Measurements from ENCODE around the gene ASNSD1.
A peak's percentile ranks its signal among the peaks of the same experiment; 100 is the strongest.
"Not testable (repeated sequence)": the region's sequence is repeated elsewhere in the genome, so short reads cannot be mapped to it uniquely, and the experiment has no call there.

Gene ASNSD1

GRCh38 chr2:189684811-189685210, 23.6 kb downstream of the ASNSD1 start:
- no peak overlapping the region for H3K4me3 ChIP-seq (replicated peaks; ENCODE audit: insufficient read depth, low read length)
- no peak for DNase-seq (ENCODE audit: low read depth in 1 of 2, low spot score in 1 of 2)
- H3K27me3 ChIP-seq (ENCODE audit: insufficient read depth, poor library complexity, severe bottlenecking): no peaks in the 10 kb centered on the region
- no peak overlapping the region for H3K27ac ChIP-seq (replicated peaks)
- no peak for TF ChIP-seq CTCF (IDR thresholded peaks at IDR 0.05; ENCODE audit: insufficient read depth, low read length)
- no peak for TF ChIP-seq GABPA (IDR thresholded peaks at IDR 0.05; ENCODE audit: low read depth)
- no peak for TF ChIP-seq POLR2AphosphoS5 (IDR thresholded peaks at IDR 0.05; ENCODE audit: low read depth)
- no peak for TF ChIP-seq REST (IDR thresholded peaks at IDR 0.05; ENCODE audit: insufficient replicate concordance, low read depth)
- no peak for TF ChIP-seq SPI1 (IDR thresholded peaks at IDR 0.05; ENCODE audit: borderline replicate concordance, low read depth)

GRCh38 chr2:189685540-189686229, 24.4 kb downstream of the ASNSD1 start:
- Histone ChIP-seq H3K4me3 (replicated peaks; ENCODE audit: insufficient read depth, low read length) (no peak overlapping the region), H3K27me3 (ENCODE audit: insufficient read depth, poor library complexity, severe bottlenecking) (no peaks in the 10 kb centered on the region), H3K27ac (replicated peaks) (no peak overlapping the region)
- no peak for TF ChIP-seq CTCF (IDR thresholded peaks at IDR 0.05; ENCODE audit: insufficient read depth, low read length)
- TF ChIP-seq SPI1 (IDR thresholded peaks at IDR 0.05; ENCODE audit: borderline replicate concordance, low read depth): peak; percentile 62; the same call in 1 of the 2 replicates
- DNase-seq (ENCODE audit: low read depth in 1 of 2, low spot score in 1 of 2): peak in 1 of 2 experiments; percentile 64

- not testable (repeated sequence) for H3K27ac ChIP-seq (replicated peaks); H3K27me3 ChIP-seq (ENCODE audit: insufficient read depth, poor library complexity, severe bottlenecking); H3K4me3 ChIP-seq (replicated peaks; ENCODE audit: insufficient read depth, low read length); DNase-seq (ENCODE audit: low read depth in 1 of 2, low spot score in 1 of 2)
These were observed 26.5 kb downstream of the ASNSD1 start for GRCh38 chr2:189687796-189688195.

- H3K27me3 ChIP-seq (ENCODE audit: insufficient read depth, poor library complexity, severe bottlenecking): no peaks in the 10 kb centered on the region
- H3K27ac ChIP-seq (replicated peaks): no peak overlapping the region
- TF ChIP-seq POLR2AphosphoS5 (IDR thresholded peaks at IDR 0.05; ENCODE audit: low read depth) (no peak), CTCF (IDR thresholded peaks at IDR 0.05; ENCODE audit: insufficient read depth, low read length) (no peak), SPI1 (IDR thresholded peaks at IDR 0.05; ENCODE audit: borderline replicate concordance, low read depth) (no peak), REST (IDR thresholded peaks at IDR 0.05; ENCODE audit: insufficient replicate concordance, low read depth) (no peak), GABPA (IDR thresholded peaks at IDR 0.05; ENCODE audit: low read depth) (no peak)
- no peak for DNase-seq (ENCODE audit: low read depth in 1 of 2, low spot score in 1 of 2)
- no peak overlapping the region for H3K4me3 ChIP-seq (replicated peaks; ENCODE audit: insufficient read depth, low read length)
These were observed 35.0 kb downstream of the ASNSD1 start for GRCh38 chr2:189696223-189696622.
